GM21717 (cell line): ENCODE results near the gene TOP2A.
"Not testable (repeated sequence)": the region's sequence is repeated elsewhere in the genome, so short reads cannot be mapped to it uniquely, and the experiment has no call there.

ENCODE experiments used
- ATAC-seq: cut with Tn5 transposase; IDR thresholded peaks from one replicate; pipeline ENCODE4 v1.9.1; 2021; ENCODE audit warnings: mild to moderate bottlenecking, moderate library complexity; ENCODE audit not compliant: unreplicated experiment

Gene TOP2A

DNA sequence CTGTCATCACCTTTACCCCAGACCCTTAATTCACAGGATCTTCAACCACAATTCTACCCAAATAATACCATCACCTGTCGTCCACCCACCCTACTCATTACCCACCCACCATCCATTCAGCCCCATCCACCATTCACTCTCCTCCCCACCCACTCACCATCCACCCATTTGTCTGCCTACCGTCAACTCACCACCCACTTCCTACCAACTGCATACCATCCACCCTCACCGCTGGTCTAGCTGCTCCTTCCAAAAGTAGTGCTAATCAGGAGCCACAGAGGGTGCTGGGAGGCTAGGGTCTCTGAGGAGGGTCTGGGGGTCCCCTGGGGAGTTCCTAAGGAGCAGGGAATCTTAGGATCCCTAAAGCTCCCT lies 13.5 kb upstream of the TOP2A start:
- ATAC-seq: no peak

- no peak for ATAC-seq
Measured at GRCh38 chr17:40430272-40431230, 12.9 kb upstream of the TOP2A start.

- ATAC-seq: no peak
Measured at GRCh38 chr17:40427002-40427491, 9.4 kb upstream of the TOP2A start.

- no peak for ATAC-seq
Measured at GRCh38 chr17:40425741-40426140, 8.0 kb upstream of the TOP2A start.

DNA sequence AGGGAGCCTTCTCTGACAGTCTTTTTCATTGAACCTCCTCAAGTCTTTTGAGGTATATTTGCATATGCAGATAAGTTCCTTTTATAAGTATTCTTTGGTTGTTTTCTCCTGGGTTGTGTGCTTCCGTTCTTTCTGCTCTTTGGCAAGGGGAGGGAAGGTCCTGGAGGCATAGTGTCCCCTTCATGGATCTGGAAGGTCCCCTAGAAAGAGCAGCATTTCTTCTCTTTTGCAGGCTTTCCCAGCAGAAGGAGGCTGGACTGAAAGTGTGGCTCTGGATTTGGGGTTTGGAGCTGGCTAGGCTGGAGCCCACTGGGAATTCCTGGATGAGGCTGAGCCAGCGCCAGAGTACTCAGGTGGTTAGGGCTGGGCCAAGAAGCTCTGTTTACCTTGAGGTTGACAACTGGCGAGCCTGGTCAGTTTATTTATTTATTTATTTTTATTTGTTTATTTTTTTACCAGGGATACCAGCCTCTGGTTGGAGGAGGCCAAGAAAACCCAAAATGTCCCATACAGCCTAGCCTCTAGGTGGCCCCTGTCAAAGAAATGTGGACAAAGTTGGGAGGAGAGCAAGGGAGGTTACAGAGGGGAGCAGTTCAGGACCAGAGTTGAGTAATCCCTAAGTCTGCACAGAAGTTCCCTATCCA lies 5.4 kb upstream of the TOP2A start:
- no peak for ATAC-seq

DNA sequence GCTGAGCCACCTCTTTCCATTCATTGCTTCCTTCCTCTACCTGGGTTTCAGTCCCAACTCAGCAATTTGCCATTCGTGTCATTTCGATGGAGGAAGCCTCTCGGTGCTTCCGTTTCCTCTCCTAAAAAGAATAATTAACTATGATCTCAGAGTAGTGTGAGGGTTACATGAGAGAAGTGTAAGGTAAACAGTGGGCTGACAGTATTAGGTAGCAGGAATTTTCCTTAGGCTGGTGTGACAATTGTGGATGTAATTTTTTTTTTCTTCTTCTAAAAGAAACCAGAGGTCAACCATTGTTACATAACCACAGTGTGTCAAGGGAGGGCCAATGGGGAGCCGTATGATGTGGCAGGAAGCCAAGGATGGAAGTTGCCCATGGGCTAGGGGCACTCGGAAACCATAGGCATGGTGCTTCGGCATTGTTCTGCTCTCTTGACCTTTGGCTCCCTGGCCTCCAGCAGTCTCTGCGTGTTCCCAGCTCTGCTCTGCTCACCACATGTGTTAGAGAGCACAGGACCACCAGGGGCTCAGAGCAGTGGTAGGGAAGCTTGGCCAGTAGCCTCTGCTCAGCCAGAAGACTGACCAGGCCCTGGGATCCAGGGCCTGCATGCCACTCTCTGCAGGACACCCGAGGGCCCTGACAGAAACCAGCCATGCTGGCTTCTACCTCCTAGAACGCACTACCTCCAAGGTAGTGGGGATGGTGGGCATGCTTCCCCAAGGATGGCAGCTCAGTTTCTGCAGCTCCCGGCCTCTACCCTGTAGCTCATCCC lies 2.0 kb upstream of the TOP2A start:
- ATAC-seq: no peak

GRCh38 chr17:40418428-40418706 lies 671 bp upstream of the TOP2A start:
- no peak for ATAC-seq

DNA sequence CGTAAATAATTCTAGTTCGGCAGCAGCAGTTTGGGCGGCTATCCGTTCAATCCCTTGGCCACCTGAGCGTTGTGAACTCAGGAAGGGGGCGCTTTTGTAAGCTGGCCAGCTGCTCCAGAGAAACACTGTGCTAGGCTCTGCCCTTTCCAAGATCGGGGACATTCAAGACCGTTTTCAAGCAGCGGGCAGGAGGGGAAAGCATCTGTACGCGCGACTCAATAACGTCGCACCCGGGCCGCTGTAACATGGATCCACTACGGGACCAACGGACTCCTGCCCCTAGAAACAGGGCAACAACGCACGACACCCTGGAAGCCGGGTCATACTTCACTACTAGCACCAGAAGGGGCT lies 463 bp downstream of the TOP2A start:
- ATAC-seq: peak; percentile 26

DNA sequence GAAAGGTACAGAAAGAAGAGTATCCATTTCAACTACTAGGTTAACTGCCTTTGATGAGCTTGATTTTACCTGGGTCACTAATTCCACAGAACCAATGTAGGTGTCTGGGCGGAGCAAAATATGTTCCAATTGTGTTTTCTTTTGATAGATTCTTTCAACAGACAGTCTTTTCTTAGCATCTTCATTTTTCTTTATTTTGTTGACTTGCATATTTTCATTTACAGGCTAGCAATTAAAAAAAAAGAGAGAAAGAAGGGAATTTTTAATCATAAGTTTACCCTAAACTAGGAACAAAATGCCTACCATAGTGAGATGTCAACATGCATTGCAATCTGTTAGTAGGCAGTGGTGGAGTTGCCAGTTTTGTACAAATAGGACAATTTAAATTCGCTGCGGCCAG lies 1.0 kb downstream of the TOP2A start:
- no peak for ATAC-seq

DNA sequence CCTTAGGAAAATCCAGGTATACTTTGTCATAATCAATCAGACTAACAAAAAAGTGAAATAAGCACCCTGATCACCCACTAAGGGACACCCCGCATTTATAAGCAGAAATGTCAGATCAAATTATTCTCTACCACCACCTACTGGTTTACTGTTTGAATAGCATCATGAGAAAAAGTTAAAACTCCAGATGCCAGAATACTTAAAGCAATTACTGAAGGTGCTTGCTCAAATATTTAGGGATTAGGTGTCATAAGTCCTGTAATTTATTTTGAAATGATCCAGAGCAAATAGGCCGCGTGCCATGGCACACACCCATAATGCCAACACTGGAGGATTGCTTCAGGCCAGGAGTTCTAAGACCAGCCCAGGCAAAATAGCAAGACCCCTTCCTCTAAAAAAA lies 2.3 kb downstream of the TOP2A start:
- ATAC-seq: no peak

DNA sequence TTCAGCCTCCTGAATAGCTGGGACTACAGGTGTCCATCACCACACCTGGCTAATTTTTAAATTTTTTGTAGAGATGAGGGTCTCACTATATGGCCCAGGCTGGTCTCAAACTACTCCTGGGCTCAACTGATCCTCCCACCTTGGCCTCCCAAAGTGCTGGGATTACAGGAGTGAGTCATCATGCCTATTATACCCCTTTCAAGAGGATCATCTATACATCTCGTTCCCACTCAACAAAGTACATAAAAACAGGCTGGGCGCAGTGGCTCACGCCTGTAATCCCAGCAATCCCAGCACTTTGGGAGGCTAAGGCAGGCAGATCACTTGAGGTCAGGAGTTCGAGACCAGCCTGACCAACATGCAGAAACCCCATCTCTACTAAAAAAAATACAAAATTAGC lies 3.4 kb downstream of the TOP2A start:
- not testable (repeated sequence) for ATAC-seq

DNA sequence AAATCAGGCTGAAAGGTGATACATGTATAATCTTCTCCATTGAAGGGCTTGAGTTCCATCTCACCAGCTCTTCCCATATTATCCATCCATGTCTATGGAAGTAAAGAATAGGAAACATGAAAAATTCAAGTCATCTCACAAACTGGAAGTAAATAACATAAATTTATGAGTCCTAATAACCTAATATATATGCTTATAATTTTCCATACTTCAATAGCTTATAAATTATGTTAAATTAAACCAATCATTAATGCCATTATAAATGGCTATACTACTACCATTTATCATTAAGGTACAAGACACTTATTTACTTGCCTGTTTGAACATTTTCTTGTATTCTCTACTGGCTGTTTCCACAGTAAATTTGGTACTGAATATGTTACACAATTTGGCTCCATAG lies 4.8 kb downstream of the TOP2A start:
- no peak for ATAC-seq

- ATAC-seq: no peak
Measured at GRCh38 chr17:40411821-40412220, 5.9 kb downstream of the TOP2A start.

DNA sequence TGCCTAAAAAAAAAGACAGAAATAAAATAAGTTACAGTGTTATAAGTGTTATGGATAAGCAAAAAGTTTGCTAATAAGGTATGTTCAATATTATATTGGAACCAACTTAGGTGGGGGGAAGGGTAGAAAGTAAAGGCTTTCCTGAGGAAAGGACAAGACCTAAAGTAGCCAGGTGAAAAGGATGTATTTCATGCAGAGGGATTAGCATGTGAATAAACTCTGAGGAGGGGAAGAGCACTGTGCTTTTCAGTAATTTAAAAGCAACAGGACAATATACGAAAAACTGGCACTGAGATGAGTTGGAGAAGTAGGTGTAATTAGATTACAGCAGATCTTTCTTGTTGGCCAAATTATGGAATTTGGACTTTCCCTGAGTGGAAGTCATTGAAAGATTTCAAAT lies 7.6 kb downstream of the TOP2A start:
- no peak for ATAC-seq

DNA sequence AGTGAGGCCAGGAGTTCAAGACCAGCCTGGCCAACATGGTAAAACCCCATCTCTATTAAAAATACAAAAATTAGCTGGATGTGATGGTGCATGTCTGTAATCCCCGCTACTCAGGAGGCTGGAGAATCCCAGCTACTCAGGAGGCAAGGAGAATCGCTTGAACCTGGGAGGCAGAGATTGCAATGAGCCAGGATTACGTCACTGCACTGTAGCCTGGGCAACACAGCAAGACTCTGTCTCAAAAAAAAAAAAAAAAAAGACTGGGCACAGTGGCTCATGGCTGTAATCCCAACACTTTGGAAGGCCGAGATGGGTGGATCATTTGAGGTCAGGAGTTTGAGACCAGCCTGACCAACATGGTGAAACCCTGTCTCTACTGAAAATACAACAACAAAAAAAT lies 8.2 kb downstream of the TOP2A start:
- not testable (repeated sequence) for ATAC-seq

GRCh38 chr17:40407460-40407859 lies 10.2 kb downstream of the TOP2A start:
- no peak for ATAC-seq

GRCh38 chr17:40404003-40404402 lies 13.7 kb downstream of the TOP2A start:
- no peak for ATAC-seq

GRCh38 chr17:40402668-40403067 lies 15.0 kb downstream of the TOP2A start:
- ATAC-seq: no peak

DNA sequence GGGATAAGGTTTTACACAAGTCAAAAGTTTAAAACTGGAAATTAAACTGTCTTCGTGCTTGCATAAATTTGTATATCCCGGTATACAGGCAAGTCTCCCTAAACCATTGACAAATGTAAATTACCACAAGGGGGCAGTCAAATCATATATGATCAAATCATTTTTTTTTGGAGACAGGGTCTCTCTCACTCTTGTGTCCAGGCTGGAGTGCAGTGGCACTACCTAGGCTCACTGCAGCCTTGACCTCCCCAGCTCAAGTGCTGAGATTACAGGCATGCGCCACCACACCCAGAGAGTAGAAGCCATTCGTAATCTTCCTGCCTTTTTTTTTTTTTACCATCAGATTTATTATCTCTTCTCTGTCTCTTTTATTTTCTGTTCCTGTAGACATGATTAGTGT lies 18.5 kb downstream of the TOP2A start:
- ATAC-seq: no peak

GRCh38 chr17:40386555-40386954 lies 31.1 kb downstream of the TOP2A start:
- not testable (repeated sequence) for ATAC-seq

- no peak for ATAC-seq
Measured at GRCh38 chr17:40382251-40382650, 35.4 kb downstream of the TOP2A start.

DNA sequence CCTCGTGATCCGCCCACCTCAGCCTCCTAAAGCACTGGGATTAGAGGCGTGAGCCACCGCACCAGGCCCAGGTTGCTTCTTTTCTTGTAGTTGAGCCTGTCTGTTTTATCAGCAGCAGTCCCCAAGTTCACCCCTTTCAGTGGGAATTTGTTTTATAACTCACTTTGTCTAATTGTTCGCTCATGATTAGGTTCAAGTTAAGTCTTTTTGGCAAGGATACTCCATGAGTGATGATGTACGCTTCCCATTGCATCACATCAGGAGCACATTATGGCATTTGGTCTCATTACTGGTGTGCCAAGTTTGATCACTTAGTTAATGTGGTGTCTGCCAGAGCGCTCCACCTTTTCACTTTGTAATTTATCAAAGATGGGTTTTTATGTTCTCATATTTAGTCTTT lies 38.7 kb downstream of the TOP2A start:
- ATAC-seq: no peak
